Brain microvascular endothelial cell (primary cell): Measurements from ENCODE around the gene SIAH1.

Source experiments
- DNase-seq: peaks from one replicate; pipeline ENCODE4 v3.0.0-alpha.2; 2020
- H3K27ac ChIP-seq: fragments of 250-450 bp; sonication (Bioruptor Pico); 2 replicates; pipeline ENCODE4 v1.5.1; 2020; ENCODE audit warnings: mild to moderate bottlenecking, moderate library complexity
- H3K27me3 ChIP-seq: fragments of 250-450 bp; sonication (Bioruptor Pico); replicated peaks from 2 replicates; pipeline ENCODE4 v1.5.1; 2020; ENCODE audit warnings: mild to moderate bottlenecking
- H3K36me3 ChIP-seq: fragments of 250-450 bp; sonication (Bioruptor Pico); replicated peaks from 2 replicates; pipeline ENCODE4 v1.5.1; 2020; ENCODE audit warnings: mild to moderate bottlenecking
- H3K4me3 ChIP-seq: 2 replicates; pipeline ENCODE4 v1.5.1; 2011; ENCODE audit warnings: low read depth, mild to moderate bottlenecking, control low read depth, low read length, moderate library complexity
- CTCF ChIP-seq: IDR thresholded peaks from 2 replicates; pipeline ENCODE4 v1.5.1; 2011; ENCODE audit warnings: low read depth, mild to moderate bottlenecking, moderate library complexity, low read length, control low read depth, inconsistent platforms; ENCODE audit errors: missing control alignments
- in situ Hi-C: cut with HindIII; loops from 2 replicates; pipeline ENCODE4 v1.10.0; 2017; ENCODE audit warnings: low sequenced_read_pairs, low pct_ligation_motif_present

The SIAH1 gene

GRCh38 chr16:48310908-48311641 is 74.1 kb downstream of the SIAH1 start:
- no peak for DNase-seq
- H3K4me3 ChIP-seq: no peak overlapping the region
- H3K27ac ChIP-seq: no peak overlapping the region
- in situ Hi-C loops: no loop called here
- H3K36me3 ChIP-seq: peaks cover 3% of the 10 kb centered on the region
- TF ChIP-seq CTCF: no peak
- no peaks in the 10 kb centered on the region for H3K27me3 ChIP-seq
